ENCODE results near the gene MPRIP.

- TF ChIP-seq CTCF (conservative IDR thresholded peaks at IDR 0.05), result no peak
- TF ChIP-seq EZH2 (IDR thresholded peaks at IDR 0.05; ENCODE audit: low read depth), result no peak
Measured at GRCh38 chr17:17188586-17188985, 146.3 kb downstream of the MPRIP start.

All from PC-9 (cell line).